Measurements from ENCODE around the gene TLE1. TPM values are rescaled to one million over a fixed set of nuclear protein-coding genes. Genes with fewer than 3 reads are reported as not detected.

Gene TLE1
- total RNA-seq, 1 donor from 2014 or later, result 75.1 TPM

DNA sequence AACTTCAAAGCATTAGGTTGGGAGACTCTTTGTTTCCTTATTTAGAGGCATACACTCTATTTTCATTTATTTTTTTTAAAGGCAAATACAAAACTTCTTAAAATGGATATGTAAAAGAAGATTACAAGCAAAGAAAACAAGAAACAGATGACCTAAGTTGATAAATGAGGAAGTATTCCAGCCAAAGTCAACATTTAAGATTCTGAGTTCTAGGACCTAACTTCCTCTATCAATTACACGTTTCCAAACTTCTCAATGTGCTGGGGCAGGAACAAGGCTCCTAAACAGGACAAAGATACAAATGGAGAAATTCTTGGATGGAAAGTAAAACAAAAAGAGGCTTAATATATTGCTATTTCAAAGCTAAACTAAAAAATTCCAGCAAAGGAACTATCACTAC lies 89.5 kb downstream of the TLE1 start:
- Histone ChIP-seq H3K27ac (no peak overlapping the region), H3K36me3 (peaks cover 0 to 37% of the 10 kb centered on the region in 2 donors), H3K27me3 (no peaks in the 10 kb centered on the region), H3K4me1 (peaks cover 39% of the 10 kb centered on the region), H3K4me3 (no peak overlapping the region), H3K9me3 (no peaks in the 10 kb centered on the region)
- DNase-seq (ENCODE audit: extremely low spot score in 2 of 2), result no peak
- TF ChIP-seq POLR2A (IDR thresholded peaks at IDR 0.05), result no peak
- no peak for TF ChIP-seq POLR2AphosphoS5 (IDR thresholded peaks at IDR 0.05; ENCODE audit: insufficient read depth in 1 of 2, low read depth in 1 of 2)
- TF ChIP-seq, protein P1, sequence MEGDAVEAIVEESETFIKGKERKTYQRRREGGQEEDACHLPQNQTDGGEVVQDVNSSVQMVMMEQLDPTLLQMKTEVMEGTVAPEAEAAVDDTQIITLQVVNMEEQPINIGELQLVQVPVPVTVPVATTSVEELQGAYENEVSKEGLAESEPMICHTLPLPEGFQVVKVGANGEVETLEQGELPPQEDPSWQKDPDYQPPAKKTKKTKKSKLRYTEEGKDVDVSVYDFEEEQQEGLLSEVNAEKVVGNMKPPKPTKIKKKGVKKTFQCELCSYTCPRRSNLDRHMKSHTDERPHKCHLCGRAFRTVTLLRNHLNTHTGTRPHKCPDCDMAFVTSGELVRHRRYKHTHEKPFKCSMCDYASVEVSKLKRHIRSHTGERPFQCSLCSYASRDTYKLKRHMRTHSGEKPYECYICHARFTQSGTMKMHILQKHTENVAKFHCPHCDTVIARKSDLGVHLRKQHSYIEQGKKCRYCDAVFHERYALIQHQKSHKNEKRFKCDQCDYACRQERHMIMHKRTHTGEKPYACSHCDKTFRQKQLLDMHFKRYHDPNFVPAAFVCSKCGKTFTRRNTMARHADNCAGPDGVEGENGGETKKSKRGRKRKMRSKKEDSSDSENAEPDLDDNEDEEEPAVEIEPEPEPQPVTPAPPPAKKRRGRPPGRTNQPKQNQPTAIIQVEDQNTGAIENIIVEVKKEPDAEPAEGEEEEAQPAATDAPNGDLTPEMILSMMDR (IDR thresholded peaks at IDR 0.05), result no peak
- intact Hi-C loops (cut with DNase I), result loop anchor here (5.0 to 10.0 kb wide), 2 partner anchors 85 to 568 kb away; partner anchors contain the start of gene TLE1

DNA sequence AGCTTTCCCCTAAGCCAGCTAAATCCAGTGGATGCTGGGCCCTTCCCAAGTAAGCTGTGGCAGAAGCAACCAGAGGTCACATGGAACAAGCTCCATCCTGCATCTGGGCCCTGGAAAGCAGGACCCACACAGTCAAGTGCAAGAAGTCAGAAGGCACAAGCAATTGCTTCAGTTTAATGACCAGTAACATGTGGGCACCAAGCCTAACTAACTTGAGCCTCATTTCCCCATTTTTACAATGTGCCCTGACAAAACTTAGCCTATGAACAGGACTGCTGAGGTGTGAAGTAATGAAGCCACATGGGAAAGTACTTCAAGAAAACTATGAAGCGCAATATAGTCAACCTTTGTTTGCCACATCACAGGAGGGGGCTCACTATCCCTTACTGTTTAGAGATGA lies 90.5 kb downstream of the TLE1 start:
- no peak for DNase-seq (ENCODE audit: extremely low spot score in 2 of 2)
- Histone ChIP-seq H3K36me3 (peaks cover 0 to 28% of the 10 kb centered on the region in 2 donors), H3K4me3 (no peak overlapping the region), H3K27ac (no peak overlapping the region), H3K4me1 (peaks cover 39% of the 10 kb centered on the region), H3K9me3 (no peaks in the 10 kb centered on the region), H3K27me3 (no peaks in the 10 kb centered on the region)
- intact Hi-C loops (cut with DNase I), result loop anchor here (5.0 to 10.0 kb wide), 2 partner anchors 86 to 567 kb away; partner anchors contain the start of gene TLE1
- TF ChIP-seq POLR2A (IDR thresholded peaks at IDR 0.05) (no peak), POLR2AphosphoS5 (IDR thresholded peaks at IDR 0.05; ENCODE audit: insufficient read depth in 1 of 2, low read depth in 1 of 2) (no peak)
- TF ChIP-seq, protein P1 (IDR thresholded peaks at IDR 0.05), result no peak

DNA sequence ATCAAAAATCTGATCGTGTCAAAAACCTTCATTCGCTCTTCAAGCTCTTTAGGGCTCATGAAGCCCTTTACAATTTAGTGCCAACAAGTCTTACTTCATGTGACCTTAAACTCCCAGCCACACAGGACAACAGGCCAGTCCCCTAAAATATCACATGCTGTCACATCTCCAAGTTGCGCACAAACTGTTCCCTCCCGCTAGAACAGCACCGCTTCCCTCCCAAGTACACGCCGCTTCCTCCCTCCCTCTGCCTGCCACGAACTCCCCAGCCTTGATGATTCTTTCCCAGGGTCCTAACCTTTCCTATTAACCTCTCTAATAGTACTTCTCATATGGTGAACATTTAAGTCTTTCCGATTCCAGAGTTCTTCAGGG lies 91.2 kb downstream of the TLE1 start:
- Histone ChIP-seq H3K4me1 (peaks cover 39% of the 10 kb centered on the region), H3K27ac (no peak overlapping the region), H3K27me3 (no peaks in the 10 kb centered on the region), H3K4me3 (no peak overlapping the region), H3K36me3 (peaks cover 0 to 25% of the 10 kb centered on the region in 2 donors), H3K9me3 (no peaks in the 10 kb centered on the region)
- intact Hi-C loops (cut with DNase I), result loop anchor here (5.0 to 10.0 kb wide), 2 partner anchors 87 to 566 kb away; partner anchors contain the start of gene TLE1
- no peak for DNase-seq (ENCODE audit: extremely low spot score in 2 of 2)
- TF ChIP-seq POLR2AphosphoS5 (IDR thresholded peaks at IDR 0.05; ENCODE audit: insufficient read depth in 1 of 2, low read depth in 1 of 2), result no peak
- TF ChIP-seq, protein P1 (IDR thresholded peaks at IDR 0.05), result no peak
- no peak for TF ChIP-seq POLR2A (IDR thresholded peaks at IDR 0.05)

DNA sequence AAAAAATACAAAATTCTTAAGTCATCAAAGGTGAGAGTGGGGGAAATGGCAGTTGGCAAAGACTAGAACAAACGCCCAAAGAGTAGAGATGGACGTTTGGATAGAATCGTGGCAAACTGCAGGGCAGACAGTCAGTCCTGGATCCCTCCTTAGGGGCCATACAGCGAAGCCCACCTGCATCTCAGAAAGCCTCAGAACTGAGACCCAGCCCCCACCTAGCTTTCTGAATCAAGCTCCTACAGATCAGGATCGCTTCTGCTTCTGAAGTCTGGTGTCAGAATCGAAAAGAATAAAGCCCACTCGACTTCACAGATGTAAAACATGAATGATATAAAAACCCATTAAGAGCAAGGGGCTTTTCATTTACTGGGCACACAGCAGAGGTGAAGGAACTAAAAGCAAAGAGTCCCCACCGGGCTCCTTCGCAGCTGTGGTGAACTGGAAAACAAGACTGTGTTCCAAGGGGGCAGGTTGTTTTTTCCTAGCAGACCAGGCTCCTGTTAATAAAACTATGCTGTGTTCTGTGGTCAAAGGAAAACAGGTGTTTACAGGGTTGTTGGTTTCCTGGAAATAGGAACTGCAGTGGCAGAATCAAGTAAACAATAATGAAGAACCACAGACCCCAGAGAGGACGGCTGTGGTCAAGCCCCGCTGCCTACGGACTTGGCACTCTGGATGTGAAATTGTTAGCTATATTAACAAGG lies 91.8 kb downstream of the TLE1 start:
- H3K9me3 ChIP-seq, result no peaks in the 10 kb centered on the region
- H3K27ac ChIP-seq, result no peak overlapping the region
- H3K27me3 ChIP-seq, result no peaks in the 10 kb centered on the region
- intact Hi-C loops (cut with DNase I), result loop anchor here (5.0 to 10.0 kb wide), 2 partner anchors 87 to 565 kb away; partner anchors contain the start of gene TLE1
- DNase-seq (ENCODE audit: extremely low spot score in 2 of 2), result no peak
- TF ChIP-seq POLR2A (IDR thresholded peaks at IDR 0.05) (no peak), POLR2AphosphoS5 (IDR thresholded peaks at IDR 0.05; ENCODE audit: insufficient read depth in 1 of 2, low read depth in 1 of 2) (no peak)
- TF ChIP-seq, protein P1 (IDR thresholded peaks at IDR 0.05), result no peak
- H3K4me3 ChIP-seq, result no peak overlapping the region
- H3K36me3 ChIP-seq, result peaks cover 0 to 31% of the 10 kb centered on the region in 2 donors
- peaks cover 39% of the 10 kb centered on the region for H3K4me1 ChIP-seq
